OCI-LY1 (cell line): ENCODE results near the gene STRN4.

Experiments used
- H2AFZ ChIP-seq: fragments of 200-600 bp; sonication (generic), shearing (Covaris generic); 2 replicates; pipeline ENCODE4 v1.6.0; 2014; ENCODE audit warnings: antibody characterized with exemption, mild to moderate bottlenecking, low read length
- H3F3A ChIP-seq: fragments of 200-600 bp; sonication (generic), shearing (Covaris generic); 2 replicates; pipeline ENCODE4 v1.6.0; 2014; ENCODE audit warnings: mild to moderate bottlenecking, antibody characterized with exemption, low read length, moderate library complexity; ENCODE audit not compliant: insufficient read depth
- H3K27ac ChIP-seq: fragments of 200-600 bp; sonication (generic); 2 replicates; pipeline ENCODE4 v1.5.1; 2014; ENCODE audit warnings: low read length, mixed run types, mild to moderate bottlenecking, low read depth; ENCODE audit not compliant: poor library complexity, severe bottlenecking
- H3K27me3 ChIP-seq: fragments of 200-600 bp; sonication (generic); 2 replicates; pipeline ENCODE4 v1.6.0; 2014; ENCODE audit warnings: antibody characterized with exemption, mild to moderate bottlenecking, low read length, moderate library complexity; ENCODE audit not compliant: insufficient read depth
- H3K36me3 ChIP-seq: fragments of 200-600 bp; sonication (generic); 2 replicates; pipeline ENCODE4 v1.6.1; 2014; ENCODE audit warnings: mild to moderate bottlenecking, antibody characterized with exemption, low read length, moderate library complexity, mixed read lengths; ENCODE audit not compliant: insufficient read depth
- H3K4me1 ChIP-seq: fragments of 200-600 bp; sonication (generic); 2 replicates; pipeline ENCODE4 v1.5.1; 2014; ENCODE audit warnings: mild to moderate bottlenecking, low read length, moderate library complexity; ENCODE audit not compliant: insufficient read depth, severe bottlenecking
- H3K4me2 ChIP-seq: fragments of 200-600 bp; sonication (generic), shearing (Covaris generic); 2 replicates; pipeline ENCODE4 v1.6.1; 2014; ENCODE audit warnings: low read length
- H3K4me3 ChIP-seq: fragments of 200-600 bp; sonication (generic); 2 replicates; pipeline ENCODE4 v1.5.1; 2014; ENCODE audit warnings: low read length, low read depth, mild to moderate bottlenecking, mixed read lengths; ENCODE audit not compliant: poor library complexity, severe bottlenecking
- H3K79me2 ChIP-seq: fragments of 200-600 bp; shearing (Covaris generic); 2 replicates; pipeline ENCODE4 v1.6.1; 2016; ENCODE audit warnings: mixed run types, low read length, mixed read lengths; ENCODE audit not compliant: insufficient read depth
- H3K9ac ChIP-seq: fragments of 200-600 bp; sonication (generic), shearing (Covaris generic); 2 replicates; pipeline ENCODE4 v1.6.1; 2014; ENCODE audit warnings: mild to moderate bottlenecking, low read length, mixed read lengths
- H3K9me2 ChIP-seq: fragments of 200-600 bp; sonication (generic), shearing (Covaris generic); 2 replicates; pipeline ENCODE4 v1.6.1; 2014; ENCODE audit warnings: low read depth, mild to moderate bottlenecking, low read length, mixed read lengths
- H3K9me3 ChIP-seq: fragments of 200-600 bp; shearing (Covaris generic); 2 replicates; pipeline ENCODE4 v1.6.1; 2014; ENCODE audit warnings: low read length, mixed read lengths
- H4K20me1 ChIP-seq: fragments of 200-600 bp; sonication (generic), shearing (Covaris generic); 2 replicates; pipeline ENCODE4 v1.6.0; 2016; ENCODE audit warnings: mild to moderate bottlenecking, low read length; ENCODE audit not compliant: insufficient read depth
- EZH2 ChIP-seq: fragments of 200-600 bp; sonication (generic), shearing (Covaris generic); IDR thresholded peaks from 2 replicates; pipeline ENCODE4 v1.8.0; 2017; ENCODE audit warnings: borderline replicate concordance, mixed run types, mild to moderate bottlenecking, antibody characterized with exemption, low read length, moderate library complexity, mixed read lengths
- TF ChIP-seq, protein P1 (sequence below): fragments of 200-600 bp; sonication (generic), shearing (Covaris generic); IDR thresholded peaks from 2 replicates; pipeline ENCODE4 v1.5.1; 2017; ENCODE audit warnings: mild to moderate bottlenecking, antibody characterized with exemption, low read length, moderate library complexity, mixed read lengths

STRN4 gene

DNA sequence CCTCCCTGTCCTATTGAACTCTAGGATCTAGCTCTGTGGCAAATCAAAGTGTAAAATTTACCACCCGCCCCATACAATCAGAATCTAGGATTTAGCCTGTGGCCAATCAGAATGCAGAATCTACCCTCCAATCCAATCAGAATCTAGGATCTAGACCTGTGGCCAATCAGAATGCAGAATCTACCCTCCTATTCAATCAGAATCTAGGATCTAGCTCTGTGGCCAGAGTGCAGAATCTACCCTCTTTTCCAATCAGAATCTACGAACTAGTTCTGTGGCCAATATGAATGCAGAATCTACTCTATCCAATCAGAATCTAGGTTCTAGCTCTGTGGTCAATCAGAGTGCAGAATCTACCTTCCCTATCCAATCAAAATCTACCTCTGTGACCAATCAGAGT is 55.1 kb downstream of the STRN4 start:
- Histone ChIP-seq H3F3A (no peaks in the 10 kb centered on the region), H3K9ac (no peak overlapping the region), H3K27ac (no peak overlapping the region), H3K4me3 (no peak overlapping the region), H3K9me2 (no peaks in the 10 kb centered on the region), H3K9me3 (no peaks in the 10 kb centered on the region), H3K4me2 (no peak overlapping the region), H2AFZ (no peak overlapping the region), H3K36me3 (peaks cover 86% of the 10 kb centered on the region), H4K20me1 (no peaks in the 10 kb centered on the region), H3K79me2 (no peaks in the 10 kb centered on the region), H3K4me1 (no peaks in the 10 kb centered on the region), H3K27me3 (no peaks in the 10 kb centered on the region)
- TF ChIP-seq EZH2: no peak
- TF ChIP-seq, protein P1, sequence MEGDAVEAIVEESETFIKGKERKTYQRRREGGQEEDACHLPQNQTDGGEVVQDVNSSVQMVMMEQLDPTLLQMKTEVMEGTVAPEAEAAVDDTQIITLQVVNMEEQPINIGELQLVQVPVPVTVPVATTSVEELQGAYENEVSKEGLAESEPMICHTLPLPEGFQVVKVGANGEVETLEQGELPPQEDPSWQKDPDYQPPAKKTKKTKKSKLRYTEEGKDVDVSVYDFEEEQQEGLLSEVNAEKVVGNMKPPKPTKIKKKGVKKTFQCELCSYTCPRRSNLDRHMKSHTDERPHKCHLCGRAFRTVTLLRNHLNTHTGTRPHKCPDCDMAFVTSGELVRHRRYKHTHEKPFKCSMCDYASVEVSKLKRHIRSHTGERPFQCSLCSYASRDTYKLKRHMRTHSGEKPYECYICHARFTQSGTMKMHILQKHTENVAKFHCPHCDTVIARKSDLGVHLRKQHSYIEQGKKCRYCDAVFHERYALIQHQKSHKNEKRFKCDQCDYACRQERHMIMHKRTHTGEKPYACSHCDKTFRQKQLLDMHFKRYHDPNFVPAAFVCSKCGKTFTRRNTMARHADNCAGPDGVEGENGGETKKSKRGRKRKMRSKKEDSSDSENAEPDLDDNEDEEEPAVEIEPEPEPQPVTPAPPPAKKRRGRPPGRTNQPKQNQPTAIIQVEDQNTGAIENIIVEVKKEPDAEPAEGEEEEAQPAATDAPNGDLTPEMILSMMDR: no peak

DNA sequence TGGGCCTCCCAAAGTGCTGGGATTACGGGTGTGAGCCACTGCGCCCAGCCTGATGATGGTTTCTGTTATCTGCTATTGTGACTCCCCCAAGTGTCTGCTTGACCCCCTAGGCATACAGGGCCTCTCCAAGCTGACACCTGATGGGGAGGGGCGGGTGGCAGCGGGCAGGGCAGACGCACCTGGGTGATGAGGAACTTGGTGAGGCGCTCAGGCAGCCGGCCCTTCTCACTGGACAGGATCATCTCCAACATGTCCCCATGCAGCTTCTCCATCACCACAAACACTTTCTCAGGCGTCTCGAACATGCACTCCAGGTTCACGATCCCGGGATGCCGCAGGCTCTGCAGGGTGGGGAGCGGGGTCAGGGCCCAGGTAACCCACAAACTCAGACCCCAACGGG is 56.9 kb downstream of the STRN4 start:
- Histone ChIP-seq H3K9me3 (no peaks in the 10 kb centered on the region), H3K9ac (no peak overlapping the region), H3K4me3 (no peak overlapping the region), H3K4me2 (no peak overlapping the region), H3K27me3 (no peaks in the 10 kb centered on the region), H4K20me1 (no peaks in the 10 kb centered on the region), H3F3A (no peaks in the 10 kb centered on the region), H3K27ac (no peak overlapping the region), H3K79me2 (no peaks in the 10 kb centered on the region), H3K36me3 (peaks cover 89% of the 10 kb centered on the region), H2AFZ (no peak overlapping the region), H3K9me2 (no peaks in the 10 kb centered on the region), H3K4me1 (no peaks in the 10 kb centered on the region)
- no peak for TF ChIP-seq EZH2
- TF ChIP-seq, protein P1: no peak

DNA sequence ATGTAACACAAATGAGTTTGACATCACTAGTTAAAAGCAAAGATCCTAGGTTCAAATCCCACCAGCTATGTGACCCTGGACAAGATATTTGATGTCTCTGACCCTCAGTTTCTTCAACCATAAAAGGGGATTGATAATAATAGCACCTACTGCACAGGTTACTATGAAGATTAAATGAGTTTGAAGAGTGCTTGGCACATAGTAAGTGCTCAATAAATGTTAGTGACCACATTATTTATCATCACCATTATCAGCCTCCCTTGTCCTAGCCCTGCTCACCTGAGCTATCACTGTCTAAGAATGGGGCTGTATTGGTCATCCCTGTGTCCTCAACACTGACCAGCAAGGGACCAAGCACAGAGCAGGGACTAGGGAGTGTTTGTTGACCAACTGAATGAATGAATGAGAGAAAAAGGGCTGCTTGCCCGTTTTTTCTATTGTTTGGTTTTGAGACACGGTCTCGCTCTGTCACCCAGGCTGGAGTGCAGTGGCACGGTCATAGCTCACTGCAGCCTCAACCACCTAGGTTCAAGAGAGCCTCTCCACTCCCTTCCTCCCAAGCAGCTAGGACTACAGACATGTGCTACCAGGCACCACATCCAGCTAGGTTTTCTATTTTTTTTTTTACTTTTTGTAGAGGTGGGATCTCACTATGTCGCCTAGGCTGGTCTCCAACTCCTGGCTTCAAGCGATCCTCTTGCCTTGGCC is 58.7 kb downstream of the STRN4 start:
- H3K36me3 ChIP-seq: peaks cover 84% of the 10 kb centered on the region
- H3K9me2 ChIP-seq: no peaks in the 10 kb centered on the region
- no peaks in the 10 kb centered on the region for H3K79me2 ChIP-seq
- TF ChIP-seq EZH2: no peak
- TF ChIP-seq, protein P1: no peak
- no peaks in the 10 kb centered on the region for H3K27me3 ChIP-seq
- no peaks in the 10 kb centered on the region for H4K20me1 ChIP-seq
- H3K4me1 ChIP-seq: no peaks in the 10 kb centered on the region
- H3F3A ChIP-seq: no peaks in the 10 kb centered on the region
- H3K4me2 ChIP-seq: no peak overlapping the region
- no peak overlapping the region for H3K4me3 ChIP-seq
- no peak overlapping the region for H2AFZ ChIP-seq
- no peaks in the 10 kb centered on the region for H3K9me3 ChIP-seq
- H3K9ac ChIP-seq: no peak overlapping the region
- H3K27ac ChIP-seq: no peak overlapping the region
